GM21737 (cell line): ENCODE data around the gene DTNB.
"Not testable (repeated sequence)": the region's sequence is repeated elsewhere in the genome, so short reads cannot be mapped to it uniquely, and the experiment has no call there.

ENCODE experiments used
- ATAC-seq: cut with Tn5 transposase; IDR thresholded peaks from one replicate; pipeline ENCODE4 v1.9.1; 2021; ENCODE audit warnings: mild to moderate bottlenecking, moderate library complexity; ENCODE audit not compliant: unreplicated experiment

Gene DTNB

DNA sequence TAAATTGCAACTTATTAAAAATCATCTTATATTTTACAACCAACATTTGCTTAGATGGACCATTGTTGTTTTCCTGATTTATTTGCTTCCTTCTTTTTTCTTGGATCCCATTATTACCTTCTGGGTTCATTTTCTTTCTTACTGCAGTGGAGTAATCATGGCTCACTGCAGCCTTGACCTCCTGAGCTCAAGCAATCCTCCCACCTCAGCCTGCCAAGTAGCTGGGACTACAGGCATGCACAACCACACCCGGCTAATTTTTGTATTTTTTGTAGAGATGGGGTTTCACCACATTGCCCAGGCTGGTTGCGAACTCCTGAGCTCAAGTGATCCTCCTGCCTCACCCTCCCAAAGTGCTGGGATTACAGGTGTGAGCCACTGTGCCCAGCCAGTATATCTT lies 123.8 kb downstream of the DTNB start:
- not testable (repeated sequence) for ATAC-seq

DNA sequence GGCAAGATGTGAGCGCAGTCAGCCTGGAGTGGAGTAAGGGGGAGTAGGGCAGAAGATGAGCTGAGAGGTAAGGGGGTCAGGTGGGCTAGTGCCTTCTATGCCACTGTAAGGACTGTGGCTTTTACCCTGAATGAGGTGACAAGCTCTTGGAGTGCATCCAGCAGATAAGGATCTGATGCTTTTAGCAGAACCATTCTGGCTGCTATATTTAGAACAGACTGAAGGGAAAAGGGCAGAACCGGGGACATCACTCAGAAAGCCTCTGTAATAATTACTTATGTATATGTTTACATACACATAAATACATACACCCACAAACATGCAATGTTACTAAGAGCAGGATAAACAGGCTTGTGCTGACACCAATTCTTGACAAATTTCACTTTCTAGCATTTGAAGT lies 124.8 kb downstream of the DTNB start:
- no peak for ATAC-seq

DNA sequence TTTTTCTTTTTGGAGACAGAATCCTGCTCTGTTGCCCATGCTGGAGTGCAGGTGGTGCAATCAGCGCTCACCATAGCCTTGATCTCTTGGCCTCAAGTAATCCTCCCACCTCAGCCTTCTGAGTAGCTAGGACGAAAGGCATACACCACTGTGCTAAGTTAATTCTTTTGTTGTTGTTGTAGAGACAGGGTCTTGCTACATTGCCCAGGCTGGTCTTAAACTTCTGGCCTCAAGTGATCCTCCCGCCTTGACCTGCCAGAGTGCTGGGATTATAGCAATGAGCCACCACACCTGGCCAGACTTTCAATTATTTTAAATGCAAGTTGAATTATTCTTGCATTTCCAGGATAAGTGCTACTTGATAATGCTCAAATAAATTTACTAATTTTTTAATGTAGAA lies 126.5 kb downstream of the DTNB start:
- ATAC-seq: no peak

- ATAC-seq: no peak
Measured at GRCh38 chr2:25545899-25546298, 127.5 kb downstream of the DTNB start.

DNA sequence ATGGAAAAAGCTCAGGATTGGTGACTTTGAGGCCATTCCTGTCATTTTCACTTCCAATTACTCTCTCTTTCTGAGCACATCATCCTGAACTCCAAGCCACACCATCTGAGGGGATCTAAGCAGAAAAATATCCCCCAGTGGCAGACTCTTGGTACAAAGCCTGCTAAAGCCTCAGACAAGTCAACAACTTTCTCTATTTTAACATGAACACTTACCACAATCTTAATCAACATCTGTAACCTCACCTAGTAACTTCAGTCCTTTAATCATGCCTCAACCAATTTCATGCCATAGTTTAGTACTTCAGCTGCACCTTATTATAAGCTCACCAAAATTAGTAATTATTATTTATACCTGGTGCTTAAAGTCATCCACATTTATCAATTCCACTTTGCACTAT lies 128.9 kb downstream of the DTNB start:
- no peak for ATAC-seq

DNA sequence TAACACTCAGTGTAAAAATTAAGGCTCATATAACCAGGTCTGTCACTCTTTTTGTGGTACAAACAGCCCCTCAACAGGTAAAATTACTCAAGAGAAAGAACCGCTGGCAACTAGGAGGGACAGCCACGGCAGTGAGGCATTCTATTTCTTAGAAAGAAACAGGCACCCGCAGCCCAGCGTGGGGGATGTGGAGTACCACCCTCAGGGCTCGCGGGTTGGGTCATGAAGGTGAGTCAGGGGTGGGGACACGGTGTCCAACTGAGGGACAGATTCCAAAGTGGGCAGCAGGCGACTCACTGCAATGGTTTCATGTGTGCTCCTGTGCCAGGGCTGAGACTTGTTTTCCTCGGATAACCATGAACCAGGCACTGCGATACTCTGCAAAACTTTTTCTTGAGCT lies 129.4 kb downstream of the DTNB start:
- ATAC-seq: no peak

GRCh38 chr2:25541378-25541777 lies 132.0 kb downstream of the DTNB start:
- ATAC-seq: no peak

GRCh38 chr2:25539136-25539535 lies 134.2 kb downstream of the DTNB start:
- ATAC-seq: no peak

DNA sequence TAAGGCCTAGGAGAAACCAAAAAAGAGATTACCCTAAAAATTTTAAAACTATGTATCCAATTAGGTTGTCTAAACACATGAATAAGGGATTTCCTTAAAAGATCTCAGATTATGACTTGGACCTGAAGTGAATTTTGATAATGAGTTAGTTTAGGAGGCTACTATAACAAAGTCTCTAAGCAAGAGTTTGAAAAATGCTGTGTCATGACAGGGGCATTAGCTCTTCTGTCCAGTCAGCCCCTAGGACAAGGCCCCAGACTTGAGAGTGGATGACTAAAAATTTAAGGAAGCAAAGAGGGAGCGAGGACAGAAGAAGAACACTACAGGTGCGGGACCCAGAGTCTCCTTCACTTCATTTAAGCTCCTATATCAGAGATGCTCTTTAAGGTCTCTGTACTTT lies 135.9 kb downstream of the DTNB start:
- ATAC-seq: no peak

- not testable (repeated sequence) for ATAC-seq
Measured at GRCh38 chr2:25535411-25536289, 137.7 kb downstream of the DTNB start.

DNA sequence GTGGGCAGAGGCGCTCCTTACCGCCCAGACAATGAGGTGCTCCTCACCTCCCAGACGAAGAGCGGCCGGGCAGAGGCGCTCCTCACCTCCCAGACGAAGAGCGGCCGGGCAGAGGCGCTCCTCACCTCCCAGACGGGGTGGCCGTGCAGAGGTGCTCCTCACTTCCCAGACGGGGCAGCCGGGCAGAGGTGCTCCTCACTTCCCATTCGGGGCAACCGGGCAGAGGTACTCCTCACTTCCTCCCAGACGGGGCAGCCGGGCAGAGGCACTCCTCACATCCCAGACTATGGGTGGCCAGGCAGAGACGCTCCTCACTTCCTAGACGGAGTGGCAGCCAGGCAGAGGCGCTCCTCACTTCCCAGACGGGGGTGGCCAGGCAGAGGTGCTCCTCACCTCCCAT lies 138.4 kb downstream of the DTNB start:
- not testable (repeated sequence) for ATAC-seq

GRCh38 chr2:25534455-25534854 lies 138.9 kb downstream of the DTNB start:
- ATAC-seq: no peak

DNA sequence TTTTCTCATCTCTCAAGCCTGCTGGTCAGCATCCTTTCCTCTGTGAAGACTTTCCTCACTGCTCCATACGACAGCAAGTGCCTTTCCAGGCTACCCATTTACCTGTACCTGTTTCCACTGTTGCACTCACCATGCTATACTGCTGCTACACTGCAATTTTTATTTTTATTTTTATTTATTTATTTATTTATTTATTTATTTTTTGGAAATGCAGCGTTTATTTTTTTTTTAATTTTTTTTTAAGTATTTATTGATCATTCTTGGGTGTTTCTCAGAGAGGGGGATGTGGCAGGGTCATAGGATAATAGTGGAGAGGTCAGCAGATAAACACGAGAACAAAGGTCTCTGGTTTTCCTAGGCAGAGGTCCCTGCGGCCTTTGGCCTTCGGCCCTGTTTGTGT lies 139.6 kb downstream of the DTNB start:
- not testable (repeated sequence) for ATAC-seq

DNA sequence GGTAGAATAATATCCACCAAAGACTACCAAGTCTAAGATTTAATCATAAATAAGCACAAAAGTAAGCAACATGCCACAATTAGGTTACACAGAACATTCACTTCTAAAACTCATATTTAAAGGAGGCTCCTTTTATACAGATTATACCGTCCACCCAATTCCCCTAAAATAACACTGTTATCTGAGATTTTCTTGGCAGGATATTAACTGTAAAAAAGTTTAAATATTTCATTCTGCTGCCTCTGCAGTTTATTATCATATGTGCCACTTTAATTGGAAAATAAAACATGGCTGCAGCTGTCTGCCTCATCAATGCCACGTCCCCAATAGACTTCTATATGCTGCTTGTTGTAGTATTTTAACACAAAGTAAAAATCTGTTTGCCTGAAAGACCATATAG lies 140.9 kb downstream of the DTNB start:
- ATAC-seq: no peak

- ATAC-seq: no peak
Measured at GRCh38 chr2:25529034-25529433, 144.3 kb downstream of the DTNB start.

DNA sequence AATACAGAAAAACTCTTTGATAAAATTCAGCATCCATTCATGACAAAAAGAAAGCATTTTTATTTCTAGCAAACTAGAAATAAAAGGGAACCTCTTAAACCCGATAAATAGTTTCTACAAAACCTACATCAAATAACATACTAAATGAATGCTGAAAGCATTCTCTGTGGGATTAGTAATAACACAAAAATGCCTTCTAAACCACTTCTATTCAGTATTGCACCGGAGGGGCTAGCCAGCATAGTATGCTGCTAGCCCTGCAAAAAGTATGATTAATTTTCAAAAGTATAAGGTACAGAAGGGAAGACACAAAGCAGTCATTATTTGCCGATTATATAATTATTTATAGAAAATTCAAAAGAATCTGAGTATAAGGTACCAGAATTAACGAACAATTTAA lies 145.2 kb downstream of the DTNB start:
- no peak for ATAC-seq

DNA sequence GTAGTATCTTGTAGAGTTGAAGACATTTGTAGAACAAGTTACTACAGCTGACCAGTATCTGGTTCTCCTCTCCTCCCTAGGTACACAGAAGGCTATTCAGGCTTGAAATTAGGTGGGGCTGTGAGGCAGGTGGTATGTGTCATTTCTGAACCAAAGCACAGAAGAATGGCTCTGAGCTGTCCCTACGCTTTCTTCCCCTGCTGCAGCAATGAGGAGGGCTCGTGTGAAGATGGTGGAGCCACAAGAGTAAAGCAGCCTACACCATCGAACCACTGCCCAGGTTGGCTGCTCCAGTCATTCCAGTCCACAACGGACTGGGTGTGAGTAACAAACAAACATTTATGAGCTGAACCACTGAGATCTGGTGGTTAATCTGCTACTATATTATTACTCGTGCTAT lies 148.9 kb downstream of the DTNB start:
- no peak for ATAC-seq

- ATAC-seq: no peak
Measured at GRCh38 chr2:25523060-25523459, 150.3 kb downstream of the DTNB start.

DNA sequence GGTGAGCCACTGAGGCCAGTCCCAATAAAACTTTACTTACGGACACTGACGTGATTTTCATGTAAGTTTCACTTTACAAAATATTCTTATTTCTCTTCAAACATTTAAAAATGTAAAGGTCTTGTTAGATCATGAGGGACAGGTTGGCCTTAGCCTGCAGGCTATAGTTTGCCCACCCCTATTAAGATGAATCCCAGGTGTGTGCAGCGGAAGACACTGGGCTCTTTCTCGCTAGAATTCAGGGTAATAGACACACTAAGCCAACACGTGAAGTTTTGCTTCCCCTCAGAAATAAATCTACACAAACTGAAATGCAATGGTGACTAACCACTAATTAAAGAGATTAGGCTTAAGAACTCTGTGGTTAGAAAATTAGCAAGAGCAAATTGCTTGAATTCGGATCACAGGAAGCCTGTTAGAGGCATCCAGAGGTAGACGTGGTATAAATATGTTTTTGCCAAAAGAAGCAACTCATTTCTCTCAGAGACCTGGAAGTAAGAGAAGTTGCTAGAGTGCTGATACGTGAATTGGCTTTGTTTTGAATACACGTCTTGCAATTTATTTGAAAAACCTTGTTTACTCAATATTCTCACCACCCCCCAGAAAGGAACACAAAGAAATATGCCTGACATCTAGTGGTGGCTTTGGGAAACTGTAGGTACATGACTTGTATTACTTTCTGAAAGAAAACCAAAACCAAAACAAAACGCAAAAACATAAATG lies 151.6 kb downstream of the DTNB start:
- ATAC-seq: peak; percentile 77

DNA sequence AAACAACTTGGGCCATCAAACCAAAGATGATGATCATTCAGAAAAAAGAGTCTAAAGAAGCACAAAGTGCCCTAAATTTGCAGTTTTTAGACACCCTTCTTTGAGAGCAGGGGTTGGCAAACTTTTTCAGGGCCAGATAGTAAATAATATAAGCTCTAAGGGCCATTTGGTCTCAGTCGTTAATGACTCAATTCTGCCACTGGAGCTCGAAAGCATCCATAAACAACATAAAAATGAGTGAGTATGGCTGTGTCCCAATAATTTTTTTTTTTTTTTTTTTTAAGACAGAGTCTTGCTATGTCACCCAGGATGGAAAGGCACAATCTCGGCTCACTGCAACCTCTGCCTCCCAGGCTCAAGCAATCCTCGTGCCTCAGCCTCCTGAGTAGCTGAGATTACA lies 152.3 kb downstream of the DTNB start:
- no peak for ATAC-seq

- no peak for ATAC-seq
Measured at GRCh38 chr2:25517701-25518100, 155.7 kb downstream of the DTNB start.

GRCh38 chr2:25514043-25514637 lies 159.2 kb downstream of the DTNB start:
- ATAC-seq: no peak
